HG03045 (cell line): Measurements from ENCODE around the gene CINP.
"Not testable (repeated sequence)": the region's sequence is repeated elsewhere in the genome, so short reads cannot be mapped to it uniquely, and the experiment has no call there.

Experiments used
- ATAC-seq: cut with Tn5 transposase; IDR thresholded peaks from one replicate; pipeline ENCODE4 v1.9.1; 2021; ENCODE audit warnings: mild to moderate bottlenecking, moderate library complexity; ENCODE audit not compliant: unreplicated experiment

The CINP gene

DNA sequence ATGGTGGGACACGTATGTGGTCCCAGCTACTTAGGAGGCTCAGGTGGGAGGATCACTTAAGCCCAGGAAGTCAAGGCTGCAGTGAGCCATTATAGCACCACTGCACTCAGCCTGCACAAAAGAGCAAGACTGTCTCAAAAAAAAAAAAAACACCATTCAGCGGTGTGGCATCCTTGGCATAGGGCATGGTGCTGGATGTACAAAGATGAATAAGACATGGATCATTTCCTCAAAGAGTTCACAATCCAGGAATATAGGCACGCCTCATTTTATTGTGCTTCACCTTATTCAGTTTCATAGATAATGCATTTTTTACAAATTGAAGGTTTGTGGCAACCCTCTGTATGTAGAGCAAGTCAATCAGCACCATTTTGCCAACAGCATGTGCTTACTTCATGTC lies 6.4 kb downstream of the CINP start:
- ATAC-seq, result no peak

DNA sequence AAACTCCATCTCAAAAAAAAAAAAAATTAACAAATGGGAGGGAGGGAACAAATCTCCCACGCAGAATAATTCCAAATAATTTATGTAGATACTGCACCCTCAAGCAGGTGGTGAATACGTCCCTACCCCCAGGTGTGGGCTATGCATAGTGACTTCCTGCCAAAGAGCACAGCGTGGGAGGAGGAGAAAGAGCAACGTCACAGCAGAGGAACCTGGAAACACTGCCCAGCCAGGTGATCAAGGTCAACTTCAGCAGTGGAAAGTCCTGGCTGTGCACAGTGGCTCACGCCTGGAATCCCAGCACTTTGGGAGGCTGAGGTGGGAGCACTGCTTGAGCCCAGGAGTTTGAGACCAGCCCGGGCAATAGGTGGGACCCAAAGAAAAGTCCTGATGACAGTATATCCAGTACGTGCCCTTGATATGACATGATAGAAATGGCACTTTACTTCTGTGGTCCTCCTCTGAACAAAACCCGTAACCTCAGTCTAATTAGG lies 9.5 kb downstream of the CINP start:
- ATAC-seq, result no peak

DNA sequence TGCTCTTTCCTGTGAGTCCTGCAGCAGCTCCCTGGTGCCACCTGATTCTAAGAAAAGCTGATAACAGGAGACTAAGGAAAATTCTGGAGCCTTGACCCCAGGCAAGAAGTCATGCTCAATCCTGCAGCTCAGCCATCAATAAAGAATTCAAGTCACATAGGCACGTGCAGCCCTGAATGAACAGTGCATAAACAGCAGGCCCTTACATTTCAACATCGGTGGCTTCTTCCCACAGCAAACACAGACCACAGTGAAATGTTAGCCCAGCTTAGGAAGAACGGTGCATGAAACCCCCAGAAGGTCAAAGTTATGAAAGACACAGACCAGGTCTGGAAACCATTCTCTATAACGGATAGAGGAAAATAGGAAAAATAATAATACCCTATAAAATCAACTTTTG lies 10.5 kb downstream of the CINP start:
- no peak for ATAC-seq

DNA sequence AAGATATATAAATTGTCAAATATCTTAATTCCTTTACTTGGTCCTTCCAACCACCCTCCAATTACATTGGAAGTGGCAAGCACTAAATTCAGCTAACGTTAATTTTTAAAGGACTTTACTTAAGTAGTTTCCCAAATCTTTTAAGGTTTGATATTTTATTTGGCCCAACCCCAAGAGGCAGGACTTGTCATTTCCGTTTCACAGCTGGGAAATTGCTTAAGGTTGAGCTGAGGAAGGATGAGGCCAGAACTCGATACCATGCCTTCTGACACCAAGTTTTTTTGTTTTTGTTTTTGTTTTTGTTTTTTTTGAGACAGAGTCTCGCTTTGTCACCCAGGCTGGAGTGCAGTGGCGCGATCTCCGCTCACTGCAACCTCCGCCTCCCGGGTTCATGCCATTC lies 11.1 kb downstream of the CINP start:
- not testable (repeated sequence) for ATAC-seq

DNA sequence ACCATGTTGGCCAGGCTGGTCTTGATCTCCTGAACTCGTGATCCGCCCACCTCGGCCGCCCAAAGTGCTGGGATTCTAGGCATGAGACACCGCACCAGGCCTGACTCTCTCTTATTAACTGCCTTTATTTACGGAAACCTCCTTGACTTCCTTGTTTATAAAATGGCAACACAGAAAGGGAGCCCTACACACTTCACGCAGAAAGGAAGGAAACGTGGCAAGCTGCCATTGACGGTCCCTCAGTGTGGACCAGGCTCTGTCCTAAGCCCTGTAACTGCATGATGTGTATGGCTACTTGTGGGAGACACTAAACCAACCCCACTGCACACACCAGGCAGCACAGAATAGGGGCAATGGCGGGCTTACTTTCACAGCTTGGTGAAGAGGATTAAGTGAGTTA lies 11.7 kb downstream of the CINP start:
- no peak for ATAC-seq

DNA sequence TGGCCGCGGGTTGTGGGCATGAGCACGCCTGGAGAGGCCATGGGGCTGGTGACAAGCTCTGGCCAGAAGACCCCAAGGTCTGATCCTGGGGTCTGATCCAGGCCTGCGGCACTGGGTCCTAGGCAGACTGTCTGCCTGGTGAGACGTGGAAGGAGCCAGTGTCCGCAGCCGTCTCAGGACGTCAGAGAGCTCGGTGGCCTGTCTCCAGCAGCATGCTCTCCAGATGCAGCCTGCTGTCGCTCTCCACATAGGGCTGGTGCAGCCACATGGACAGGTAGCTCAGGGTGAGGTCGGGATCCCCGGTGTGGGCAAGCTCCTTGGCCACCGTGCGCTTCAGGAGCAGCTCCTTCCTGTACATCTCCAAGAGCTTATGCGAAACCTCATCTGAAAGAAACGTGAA lies 14.3 kb downstream of the CINP start:
- ATAC-seq, result no peak

DNA sequence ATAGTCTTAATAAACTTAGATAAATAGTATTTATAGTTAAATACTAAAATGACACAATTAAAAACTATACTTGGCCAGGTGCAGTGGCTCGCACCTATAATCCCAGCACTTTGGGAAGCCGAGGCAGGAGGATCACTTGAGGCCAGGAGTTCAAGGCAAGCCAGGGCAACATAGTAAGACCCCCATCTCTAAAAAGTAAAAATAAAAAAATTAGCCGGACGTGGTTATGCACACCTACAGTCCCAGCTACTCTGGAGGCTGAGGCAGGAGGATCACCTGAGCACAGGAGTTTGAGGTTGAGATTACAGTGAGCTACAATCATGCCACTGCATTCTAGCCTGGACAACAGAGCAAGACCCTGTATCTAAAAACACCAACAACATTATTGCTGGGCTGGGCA lies 16.0 kb downstream of the CINP start:
- ATAC-seq, result no peak

DNA sequence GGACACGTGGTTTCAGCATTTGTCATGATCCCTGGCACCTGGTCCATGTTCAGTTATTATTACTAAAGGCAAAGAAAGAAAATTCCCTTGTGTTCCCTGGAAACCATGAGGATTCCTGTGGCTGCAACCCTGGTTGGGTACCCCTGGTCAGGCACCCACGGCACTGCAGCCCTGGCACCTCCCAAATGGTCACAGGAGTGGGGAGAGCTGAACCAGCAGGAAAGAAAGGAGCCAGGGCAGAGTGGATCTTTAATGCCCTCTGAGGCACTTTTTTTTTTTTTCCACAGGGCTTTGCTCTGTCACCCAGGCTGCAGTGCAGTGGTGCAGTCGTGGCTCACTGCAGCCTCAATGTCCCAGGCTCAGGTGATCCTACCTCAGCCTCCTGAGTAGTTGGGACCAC lies 17.5 kb downstream of the CINP start:
- ATAC-seq, result no peak

DNA sequence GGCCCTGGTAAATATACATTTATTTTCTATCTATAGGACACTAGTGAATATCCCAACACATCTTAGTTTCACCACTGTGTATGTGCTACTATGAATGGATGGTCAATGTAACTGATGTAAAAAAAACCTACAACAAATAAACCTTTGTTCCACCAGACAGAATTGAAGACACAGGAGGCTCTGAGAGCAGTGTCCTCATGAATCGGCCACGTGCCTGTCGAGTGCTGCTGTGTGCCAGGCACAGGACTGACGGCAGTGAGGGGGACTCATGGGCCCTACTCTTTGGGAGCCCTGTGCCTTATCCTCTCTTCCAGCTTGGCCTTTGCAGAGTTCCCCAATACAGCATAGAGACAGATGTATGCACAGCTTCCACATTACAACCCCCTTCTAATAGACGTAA lies 18.2 kb downstream of the CINP start:
- no peak for ATAC-seq

DNA sequence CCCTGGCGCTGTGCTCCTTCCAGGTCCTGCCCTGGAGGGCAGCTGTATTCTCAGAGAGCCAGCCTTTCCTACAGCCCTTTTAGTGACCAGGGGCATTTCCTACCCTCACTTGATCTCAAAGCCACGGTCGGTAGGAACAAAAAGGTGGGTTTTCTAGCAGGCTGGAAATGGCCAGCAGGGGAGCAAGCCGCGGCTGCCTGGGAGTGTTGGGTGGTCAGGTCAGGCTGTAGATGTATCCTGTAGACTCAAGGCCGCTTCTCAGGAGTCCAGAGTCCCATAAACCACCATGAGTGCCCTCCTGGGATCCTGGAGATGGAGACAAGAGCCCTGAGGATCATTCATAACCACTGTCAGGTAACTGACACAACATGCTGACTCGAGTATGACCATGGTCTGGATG lies 18.6 kb downstream of the CINP start:
- ATAC-seq, result no peak

DNA sequence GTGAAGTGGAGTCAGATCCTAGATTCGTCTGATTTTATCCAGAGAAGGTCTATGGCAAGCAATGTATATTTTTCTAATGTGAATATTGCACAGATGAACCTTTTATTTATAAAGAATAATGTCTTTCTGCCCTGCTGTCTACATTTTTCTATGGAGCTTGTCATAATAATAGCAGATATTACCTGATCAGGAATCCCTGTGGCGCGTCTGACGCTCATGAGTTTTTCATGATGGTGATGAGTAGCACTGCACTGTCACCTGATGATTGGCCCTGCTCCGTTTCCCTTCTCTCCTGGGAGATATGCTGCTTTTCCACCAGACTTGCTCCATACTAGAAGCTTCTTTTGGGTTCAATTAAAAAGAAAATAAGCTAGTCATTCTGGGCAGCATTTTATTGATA lies 20.5 kb downstream of the CINP start:
- no peak for ATAC-seq

DNA sequence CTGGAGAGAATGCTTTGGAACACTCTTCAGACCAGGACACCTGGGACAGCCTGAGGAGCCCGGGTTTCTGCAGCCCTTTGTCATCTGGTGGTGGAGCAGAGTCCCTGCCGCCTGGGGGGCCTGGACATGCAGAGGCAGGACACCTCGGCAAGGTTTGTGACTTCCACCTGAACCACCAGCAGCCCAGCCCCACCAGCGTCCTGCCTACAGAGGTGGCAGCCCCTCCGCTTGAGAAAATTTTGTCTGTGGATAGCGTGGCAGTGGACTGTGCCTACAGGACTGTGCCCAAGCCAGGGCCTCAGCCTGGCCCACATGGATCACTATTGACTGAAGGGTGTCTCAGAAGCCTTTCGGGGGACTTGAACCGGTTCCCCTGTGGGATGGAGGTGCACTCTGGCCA lies 21.1 kb downstream of the CINP start:
- no peak for ATAC-seq

DNA sequence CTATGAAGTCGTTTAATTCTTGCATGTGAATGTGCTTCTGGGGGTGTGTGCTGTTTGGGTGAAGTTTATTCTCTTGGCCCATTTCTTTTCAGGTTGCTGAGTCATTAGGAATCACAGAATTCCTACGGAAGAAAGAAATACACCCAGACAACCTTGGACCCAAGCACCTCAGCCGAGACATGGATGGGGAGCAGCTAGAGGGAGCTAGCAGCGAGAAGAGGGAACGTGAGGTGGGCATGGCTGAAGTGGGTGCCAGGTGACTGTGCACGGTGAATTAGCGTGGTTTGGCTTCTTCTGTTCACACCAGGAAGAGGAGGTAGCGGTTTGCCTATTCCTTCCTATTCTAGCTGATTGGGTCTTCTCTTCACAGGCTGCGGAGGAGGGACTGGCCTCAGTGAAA lies 24.0 kb downstream of the CINP start:
- no peak for ATAC-seq

DNA sequence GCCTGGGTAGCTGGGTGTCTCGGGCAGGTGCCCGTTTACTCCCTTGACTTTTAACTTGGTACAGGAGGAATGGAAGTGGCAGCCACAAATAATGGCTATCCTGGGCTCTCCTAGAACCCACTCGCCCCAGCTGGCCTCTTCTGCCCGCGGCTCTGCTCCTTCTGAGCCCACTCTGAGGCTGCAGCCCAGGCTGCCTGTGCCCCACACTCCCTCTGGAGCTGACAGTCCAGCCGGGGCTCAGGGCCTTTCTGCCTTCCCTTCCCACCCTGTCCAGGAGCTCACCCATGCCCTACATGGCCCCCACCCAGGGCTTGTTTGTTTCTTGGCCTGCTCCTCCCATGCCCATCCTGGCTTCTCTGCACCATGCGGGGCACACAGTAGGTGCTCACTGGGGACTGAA lies 27.5 kb downstream of the CINP start:
- ATAC-seq, result no peak

DNA sequence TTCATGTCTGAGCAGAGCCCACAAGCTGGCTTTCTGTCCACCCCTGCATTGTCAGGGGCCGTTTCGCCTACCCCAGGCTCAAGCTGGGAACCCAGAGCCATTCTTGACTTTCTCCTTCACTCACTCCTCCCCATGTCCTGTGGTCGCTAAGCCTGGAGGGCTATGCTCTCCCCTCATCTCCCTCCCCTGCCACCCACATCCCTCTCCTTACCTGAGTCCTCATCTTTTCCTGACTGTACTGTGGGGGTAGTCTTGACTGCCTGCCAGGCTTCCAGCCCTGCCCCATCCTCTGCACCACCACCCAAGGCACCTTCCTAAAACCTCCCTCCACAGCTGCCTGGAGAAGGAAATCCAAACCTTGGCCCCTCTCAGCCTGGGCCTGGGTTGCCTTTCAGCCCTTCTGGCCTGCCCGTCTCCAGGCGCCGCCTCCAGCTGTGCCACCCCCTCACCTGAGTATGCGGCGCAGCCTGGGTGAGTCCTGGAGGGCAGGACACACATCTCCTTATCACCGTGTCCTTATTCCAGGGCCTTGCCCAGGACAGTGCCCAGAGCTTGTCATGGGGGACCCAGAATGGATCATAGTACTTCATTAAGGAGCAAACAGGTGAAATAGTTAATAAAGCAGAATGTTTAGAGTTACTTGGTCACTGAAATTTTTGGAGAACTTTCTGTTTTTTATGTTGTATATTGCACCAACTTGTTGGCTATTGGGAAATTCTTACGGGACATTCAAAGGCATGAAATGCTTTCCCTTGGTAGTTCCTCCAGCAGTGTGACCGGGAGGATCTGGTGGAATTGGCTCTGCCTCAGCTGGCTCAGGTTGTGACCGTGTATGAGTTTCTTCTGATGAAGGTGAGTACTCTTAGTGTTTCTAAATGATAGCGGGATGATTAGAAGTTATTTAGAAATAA lies 28.6 kb downstream of the CINP start:
- no peak for ATAC-seq

DNA sequence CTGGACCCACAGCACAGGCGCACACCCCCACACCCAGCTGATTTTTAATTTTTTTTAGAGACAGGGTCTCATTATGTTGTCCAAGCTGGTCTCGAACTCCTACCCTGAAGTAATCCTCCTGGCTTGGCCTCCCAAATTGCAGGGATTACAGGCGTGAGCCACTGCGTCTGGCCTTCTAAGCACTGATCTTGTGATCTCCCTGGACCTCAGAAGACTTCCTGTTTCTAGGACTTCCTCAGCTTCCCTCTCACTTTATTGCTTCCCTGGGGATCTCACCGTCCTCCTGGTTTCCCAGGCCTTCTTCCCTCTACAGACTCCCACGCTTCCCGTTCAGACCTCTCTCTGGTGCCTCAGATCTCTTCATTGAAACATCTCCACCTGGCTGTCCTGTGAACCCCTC lies 29.3 kb downstream of the CINP start:
- no peak for ATAC-seq

DNA sequence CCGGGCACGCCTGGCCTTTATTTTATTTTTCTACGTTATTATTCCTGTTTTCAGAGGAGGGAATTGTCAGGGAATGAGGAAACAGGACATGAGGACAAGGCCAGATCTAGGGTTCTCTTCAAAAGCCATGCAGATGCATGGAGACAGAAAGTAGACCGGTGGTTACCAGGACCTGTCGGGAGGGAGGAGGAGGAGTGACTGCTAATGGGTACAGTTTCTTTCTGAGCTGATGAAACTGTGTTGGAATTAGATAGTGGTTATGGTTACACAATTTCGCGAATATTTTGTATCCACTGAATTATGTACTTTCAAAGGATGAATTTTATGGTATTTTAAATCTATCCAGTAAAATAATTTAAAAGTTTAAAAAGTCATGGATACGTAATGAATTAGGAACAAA lies 31.9 kb downstream of the CINP start:
- ATAC-seq, result no peak

DNA sequence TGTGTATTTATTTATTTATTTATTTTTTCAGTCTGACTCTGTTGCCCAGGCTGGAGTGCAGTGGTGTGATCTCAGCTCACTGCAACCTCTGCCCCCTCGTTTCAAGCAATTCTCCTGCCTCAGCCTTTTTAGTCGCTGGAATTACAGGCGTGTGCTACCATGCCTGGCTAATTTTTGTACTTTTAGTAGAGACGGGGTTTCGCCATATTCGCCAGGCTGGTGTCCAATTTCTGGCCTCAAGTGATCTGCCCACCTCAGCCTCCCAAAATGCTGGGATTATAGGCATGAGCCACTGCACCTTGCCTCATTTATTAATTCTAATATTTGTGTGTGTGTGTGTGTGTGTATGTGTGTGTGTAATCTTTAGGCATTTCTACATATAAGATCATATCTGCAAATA lies 33.3 kb downstream of the CINP start:
- ATAC-seq, result not testable (repeated sequence)

DNA sequence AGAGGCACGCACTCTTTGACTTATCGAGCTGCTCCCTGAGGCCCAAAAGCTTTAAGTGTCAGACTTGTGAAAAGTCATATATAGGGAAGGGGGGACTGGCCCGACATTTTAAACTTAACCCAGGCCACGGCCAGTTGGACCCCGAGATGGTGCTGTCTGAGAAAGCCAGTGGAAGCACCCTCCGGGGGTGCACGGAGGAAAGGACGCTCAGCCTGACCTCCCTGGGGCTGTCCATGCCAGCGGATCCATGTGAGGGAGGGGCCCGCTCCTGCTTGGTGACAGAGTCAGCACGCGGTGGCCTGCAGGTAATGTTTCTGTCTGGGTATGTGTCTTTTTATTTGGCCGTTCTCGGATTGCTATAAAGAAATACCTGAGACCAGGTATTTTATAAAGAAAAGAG lies 36.1 kb downstream of the CINP start:
- ATAC-seq, result no peak

DNA sequence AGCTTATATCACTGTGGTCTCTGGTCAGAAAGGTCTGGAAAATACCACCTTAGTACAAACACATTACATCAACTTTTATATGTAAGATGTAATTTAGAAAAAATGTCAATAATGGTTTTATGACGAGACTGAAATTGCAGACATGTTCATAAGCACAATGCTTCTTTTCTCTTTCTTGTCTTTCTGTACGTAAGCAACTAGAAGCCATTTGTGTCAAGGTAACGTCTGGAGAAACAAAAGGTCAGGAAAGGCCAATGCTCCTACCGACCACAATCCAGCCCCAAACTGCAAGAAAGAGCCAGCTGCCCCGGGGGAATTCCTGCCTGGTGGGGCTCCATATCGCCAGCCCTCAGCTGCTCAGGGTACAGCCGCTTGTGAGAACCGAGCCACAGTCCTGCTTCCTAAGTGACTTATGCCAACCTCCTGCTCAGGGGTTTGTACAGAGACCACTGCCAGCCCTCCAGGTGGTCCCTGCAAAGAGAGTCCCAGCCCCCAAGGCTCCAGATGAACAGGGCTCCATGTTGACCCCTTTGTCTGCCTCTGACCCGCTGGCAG lies 36.8 kb downstream of the CINP start:
- no peak for ATAC-seq

DNA sequence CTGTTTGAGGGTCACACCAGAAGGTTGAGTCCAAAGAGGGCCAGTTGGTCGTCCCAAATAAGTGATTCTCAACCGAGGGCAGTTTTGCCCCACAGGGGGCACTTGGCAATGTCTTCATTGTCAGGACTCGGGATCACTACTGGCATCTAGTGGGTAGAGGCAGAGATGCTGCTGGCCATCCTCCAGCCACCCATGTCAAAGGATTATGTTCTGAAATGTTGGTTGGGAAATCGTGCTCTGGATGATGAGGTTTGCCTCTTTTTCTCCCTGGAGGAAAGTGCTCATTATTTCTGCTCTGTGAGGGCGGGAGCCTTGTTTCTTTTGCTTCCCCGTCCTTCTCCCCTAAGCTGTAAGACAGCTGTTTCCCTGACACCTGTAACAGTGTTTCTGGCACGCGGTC lies 39.6 kb downstream of the CINP start:
- ATAC-seq, result no peak
